Adipocyte (in vitro differentiated cells): ENCODE results near the gene UBXN11.

Experiments
- DNase-seq: peaks from one replicate; pipeline ENCODE4 v3.0.0-alpha.2; 2015; ENCODE audit warnings: low read depth
- H3K27me3 ChIP-seq: replicated peaks from 2 replicates; pipeline ENCODE4 v1.7.0; 2013; ENCODE audit warnings: mild to moderate bottlenecking, low read length, moderate library complexity; ENCODE audit not compliant: control insufficient read depth, insufficient read depth
- H3K36me3 ChIP-seq: 2 replicates; pipeline ENCODE4 v1.7.0; 2013; ENCODE audit warnings: low read length, mild to moderate bottlenecking, moderate library complexity; ENCODE audit not compliant: control insufficient read depth, insufficient read depth, severe bottlenecking
- H3K4me1 ChIP-seq: 2 replicates; pipeline ENCODE4 v1.7.0; 2013; ENCODE audit warnings: mild to moderate bottlenecking, low read length, moderate library complexity; ENCODE audit not compliant: control insufficient read depth, insufficient read depth
- H3K4me3 ChIP-seq: 2 replicates; pipeline ENCODE4 v1.7.0; 2013; ENCODE audit warnings: mild to moderate bottlenecking, low read length, moderate library complexity
- H3K9ac ChIP-seq: 2 replicates; pipeline ENCODE4 v1.7.0; 2013; ENCODE audit warnings: mild to moderate bottlenecking, low read length, moderate library complexity
- H3K9me3 ChIP-seq: 2 replicates; pipeline ENCODE4 v1.7.0; 2013; ENCODE audit warnings: mild to moderate bottlenecking, low read length, moderate library complexity; ENCODE audit not compliant: control insufficient read depth

Gene UBXN11

DNA sequence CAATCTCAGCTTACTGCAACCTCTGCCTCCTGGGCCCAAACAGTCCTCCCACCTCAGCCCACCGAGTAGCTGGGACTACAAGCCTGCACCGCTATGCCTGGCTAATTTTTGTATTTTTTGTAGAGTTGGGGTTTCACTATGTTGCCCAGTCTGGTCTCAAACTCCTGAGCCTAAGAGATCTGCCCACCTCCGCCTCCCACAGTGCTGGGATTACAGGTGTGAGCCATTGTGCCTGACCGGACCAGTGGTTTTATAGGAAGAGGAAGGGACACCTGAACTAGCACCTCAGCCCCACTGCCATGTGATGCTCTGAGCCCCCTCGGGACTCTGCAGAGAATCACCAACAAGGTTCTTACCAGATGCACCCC is 43.4 kb upstream of the UBXN11 start:
- Histone ChIP-seq H3K9me3 (no peaks in the 10 kb centered on the region), H3K36me3 (no peaks in the 10 kb centered on the region), H3K4me3 (no peak overlapping the region), H3K4me1 (peaks cover 3% of the 10 kb centered on the region), H3K27me3 (peaks cover 18% of the 10 kb centered on the region), H3K9ac (no peak overlapping the region)
- DNase-seq: no peak

DNA sequence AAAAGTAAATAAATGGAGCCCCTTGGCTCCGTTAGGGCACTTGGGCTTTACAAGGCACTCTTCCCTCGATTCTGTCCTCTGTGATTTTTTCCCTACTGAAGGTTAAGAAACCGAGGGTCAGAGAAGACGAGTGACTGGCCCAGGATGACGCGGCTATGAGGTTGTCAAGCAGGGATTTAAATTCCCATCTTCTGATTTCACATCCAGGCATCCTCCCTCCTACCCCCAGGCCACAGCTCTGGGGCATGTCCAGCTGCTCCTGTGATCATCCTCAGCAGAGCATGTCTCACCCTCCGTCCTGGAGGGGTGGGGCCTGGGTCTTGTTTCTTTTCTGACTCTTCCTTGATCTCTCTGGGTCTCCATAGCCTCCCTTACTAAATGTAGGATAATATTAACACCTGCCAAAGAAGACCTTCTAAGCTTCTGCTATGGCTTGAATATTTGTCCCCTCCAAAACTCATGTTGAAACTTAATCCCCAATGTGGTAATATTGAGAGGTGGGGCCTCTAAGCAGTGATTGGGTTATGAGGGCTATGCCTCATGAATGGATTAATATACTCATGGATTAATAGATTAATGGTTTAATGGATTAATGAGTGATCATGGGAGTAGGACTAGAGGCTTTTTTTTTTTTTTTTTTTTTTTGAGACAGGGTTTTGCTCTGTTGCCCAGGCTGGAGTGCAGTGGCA is 42.9 kb upstream of the UBXN11 start:
- Histone ChIP-seq H3K27me3 (peaks cover 18% of the 10 kb centered on the region), H3K9me3 (no peaks in the 10 kb centered on the region), H3K9ac (no peak overlapping the region), H3K36me3 (no peaks in the 10 kb centered on the region), H3K4me1 (peaks cover 3% of the 10 kb centered on the region), H3K4me3 (no peak overlapping the region)
- DNase-seq: peak; percentile 31

DNA sequence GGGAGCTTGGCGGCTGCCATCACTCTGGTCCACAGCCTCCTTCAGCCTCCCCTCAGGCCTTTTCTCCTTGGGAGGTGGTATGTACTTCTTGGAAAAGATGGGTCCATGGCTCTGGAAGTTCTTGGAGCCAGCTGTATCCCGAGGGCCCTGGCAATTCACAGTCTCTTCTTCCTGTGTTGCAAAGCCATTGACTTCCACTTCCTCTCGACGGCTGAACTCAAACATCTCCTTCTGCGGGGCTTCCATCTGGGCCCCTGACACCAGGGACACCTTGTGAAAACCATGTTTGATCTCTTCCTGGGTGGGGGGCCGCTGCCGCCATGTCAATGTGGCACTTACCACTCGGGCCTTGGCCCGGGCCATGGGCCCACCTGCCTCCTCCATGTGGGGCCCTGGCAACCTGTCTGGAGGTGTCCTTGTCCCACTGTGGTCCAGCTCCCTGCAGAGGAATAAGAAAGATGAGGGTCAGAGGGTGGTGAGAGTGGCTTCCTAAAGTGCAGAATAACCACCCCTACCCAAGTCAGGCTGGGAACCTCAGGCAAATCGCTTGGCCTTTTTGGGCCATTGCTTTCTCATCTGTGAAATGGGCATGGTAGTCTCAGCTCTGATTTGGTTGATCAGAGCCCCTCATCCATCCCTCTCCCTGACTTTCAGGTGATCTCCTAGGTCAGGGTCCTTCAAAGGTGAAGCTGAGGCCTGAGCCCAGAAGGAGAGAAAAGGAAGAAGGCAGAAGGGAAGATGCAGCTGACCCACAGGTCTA is 40.0 kb upstream of the UBXN11 start:
- Histone ChIP-seq H3K9ac (no peak overlapping the region), H3K36me3 (no peaks in the 10 kb centered on the region), H3K9me3 (no peaks in the 10 kb centered on the region), H3K4me3 (no peak overlapping the region), H3K27me3 (peaks cover 39% of the 10 kb centered on the region), H3K4me1 (peaks cover under 1% of the 10 kb centered on the region)
- no peak for DNase-seq

DNA sequence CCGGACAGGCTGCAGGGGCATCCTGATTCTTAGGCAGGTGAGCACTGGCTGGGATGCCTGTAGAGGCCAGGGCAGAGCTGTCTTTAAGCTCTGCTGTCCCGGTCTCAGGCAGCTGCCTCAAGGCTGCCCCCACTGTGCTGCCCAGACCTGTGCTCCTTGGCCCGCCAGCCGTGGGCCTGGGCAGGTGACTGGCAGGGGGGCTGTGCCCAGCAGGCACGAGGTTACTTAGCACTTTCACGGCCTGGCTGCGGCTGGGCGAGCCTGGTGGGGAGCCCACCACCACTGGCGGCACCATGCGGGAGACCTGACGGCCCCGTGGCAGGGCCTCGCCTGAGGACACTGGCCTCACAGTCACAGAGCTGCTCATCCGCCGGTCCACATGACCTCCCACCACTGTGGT is 39.3 kb upstream of the UBXN11 start:
- DNase-seq: no peak
- no peaks in the 10 kb centered on the region for H3K36me3 ChIP-seq
- H3K4me3 ChIP-seq: no peak overlapping the region
- no peaks in the 10 kb centered on the region for H3K9me3 ChIP-seq
- peaks cover 39% of the 10 kb centered on the region for H3K27me3 ChIP-seq
- H3K9ac ChIP-seq: no peak overlapping the region
- no peaks in the 10 kb centered on the region for H3K4me1 ChIP-seq

DNA sequence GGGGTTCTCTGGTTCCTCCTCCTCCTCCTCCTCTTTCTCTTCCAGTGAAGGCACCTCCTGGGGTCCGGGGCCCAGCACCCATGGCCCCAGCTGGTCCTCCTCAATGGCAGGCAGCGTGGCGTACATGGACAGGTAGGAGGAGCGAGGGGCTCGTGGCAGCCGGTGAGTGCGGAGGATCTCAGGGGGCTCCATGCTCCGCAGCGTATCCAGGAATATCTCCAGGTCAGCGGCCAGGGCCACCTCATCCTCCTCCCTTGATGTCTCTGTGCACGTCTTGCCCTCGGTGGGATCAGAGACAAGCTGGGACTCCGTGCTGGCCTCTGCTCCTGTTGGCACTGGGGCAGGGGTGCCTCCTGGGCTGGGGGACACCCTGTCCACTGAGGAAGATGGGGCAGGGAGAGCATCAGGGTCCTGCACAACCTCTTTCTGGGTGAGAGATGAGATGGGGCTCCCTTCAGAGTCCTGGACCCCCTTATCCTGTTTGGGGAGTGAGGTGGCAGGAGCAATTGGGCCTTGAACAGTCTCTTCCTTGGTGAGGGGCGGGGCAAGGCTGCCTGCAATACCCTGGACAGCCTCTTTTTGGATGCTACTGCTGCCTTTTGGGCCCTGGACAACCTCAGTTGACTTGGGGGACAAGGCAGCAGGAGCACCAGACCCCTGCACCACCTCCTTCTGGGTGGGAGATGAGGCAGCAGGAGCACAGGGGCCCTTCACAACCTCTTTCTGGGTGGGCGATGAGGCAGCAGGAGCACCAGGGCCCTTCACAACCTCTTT is 37.9 kb upstream of the UBXN11 start:
- no peaks in the 10 kb centered on the region for H3K4me1 ChIP-seq
- no peak overlapping the region for H3K9ac ChIP-seq
- H3K4me3 ChIP-seq: no peak overlapping the region
- peaks cover 39% of the 10 kb centered on the region for H3K27me3 ChIP-seq
- no peaks in the 10 kb centered on the region for H3K36me3 ChIP-seq
- no peak for DNase-seq
- H3K9me3 ChIP-seq: no peaks in the 10 kb centered on the region

DNA sequence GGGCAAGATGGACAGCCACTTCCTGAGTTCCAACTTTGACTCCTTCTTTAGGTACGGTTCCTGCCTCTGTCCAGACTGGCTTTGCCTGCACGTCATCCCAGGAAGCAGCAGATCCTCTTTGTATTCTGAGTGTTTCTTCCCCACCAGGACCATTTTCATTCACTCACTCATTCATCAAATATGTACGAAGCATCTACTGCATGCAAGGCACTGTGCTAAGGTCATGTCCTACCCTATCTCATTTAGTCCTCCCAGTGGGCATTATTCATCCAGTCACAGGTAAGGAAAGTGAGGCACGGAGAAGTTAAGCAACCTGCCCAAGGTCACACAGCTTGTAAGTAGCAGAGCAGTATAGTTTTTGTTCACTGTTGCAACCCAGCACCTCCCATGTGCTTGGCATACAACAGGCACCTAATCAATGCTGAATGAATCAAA is 33.6 kb upstream of the UBXN11 start:
- H3K9me3 ChIP-seq: no peaks in the 10 kb centered on the region
- DNase-seq: no peak
- no peak overlapping the region for H3K9ac ChIP-seq
- H3K4me1 ChIP-seq: peaks cover 3% of the 10 kb centered on the region
- no peak overlapping the region for H3K4me3 ChIP-seq
- H3K36me3 ChIP-seq: no peaks in the 10 kb centered on the region
- H3K27me3 ChIP-seq: peaks cover 32% of the 10 kb centered on the region

DNA sequence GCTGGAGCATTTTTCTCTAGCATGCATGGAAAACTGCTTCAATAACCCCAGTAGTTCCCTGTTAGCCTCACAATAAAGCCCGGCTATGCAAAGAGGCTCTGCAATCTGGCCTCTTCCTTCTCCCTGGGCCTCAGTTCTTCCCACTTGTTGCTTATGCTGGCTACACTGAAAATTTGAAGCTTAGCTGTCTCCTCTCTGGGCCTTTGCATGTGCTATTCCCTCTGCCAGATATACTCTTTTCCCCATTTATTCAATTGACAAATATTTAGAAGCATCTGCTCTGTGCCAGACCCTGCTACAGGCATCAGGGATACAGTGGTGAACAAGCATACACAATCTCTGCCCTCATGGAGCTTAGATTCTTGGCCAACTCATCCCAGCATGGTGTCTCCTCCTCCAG is 32.2 kb upstream of the UBXN11 start:
- DNase-seq: no peak
- H3K4me1 ChIP-seq: peaks cover 3% of the 10 kb centered on the region
- H3K36me3 ChIP-seq: no peaks in the 10 kb centered on the region
- H3K9me3 ChIP-seq: no peaks in the 10 kb centered on the region
- no peak overlapping the region for H3K4me3 ChIP-seq
- peaks cover 20% of the 10 kb centered on the region for H3K27me3 ChIP-seq
- H3K9ac ChIP-seq: no peak overlapping the region

DNA sequence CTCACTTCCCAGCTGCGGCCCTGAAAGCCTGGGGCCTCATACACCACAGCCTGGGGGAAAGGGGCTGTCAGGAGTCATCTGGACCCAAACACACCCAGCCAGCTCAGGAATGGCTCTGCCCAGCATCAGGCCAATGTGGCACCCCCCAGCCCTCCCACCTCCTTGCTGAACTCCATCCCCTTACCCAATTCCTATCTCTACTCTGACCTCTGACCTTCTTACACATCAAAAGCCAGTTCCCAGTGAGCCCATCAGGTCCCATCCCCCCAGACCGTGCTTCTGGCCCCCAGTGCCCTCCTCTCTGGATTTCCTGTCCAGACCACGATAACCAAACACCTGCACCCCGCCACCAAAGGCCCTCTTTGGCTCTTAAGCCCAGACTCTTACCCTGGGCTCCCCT is 31.2 kb upstream of the UBXN11 start:
- Histone ChIP-seq H3K9ac (no peak overlapping the region), H3K4me3 (no peak overlapping the region), H3K9me3 (no peaks in the 10 kb centered on the region), H3K27me3 (peaks cover 11% of the 10 kb centered on the region), H3K4me1 (peaks cover 3% of the 10 kb centered on the region), H3K36me3 (no peaks in the 10 kb centered on the region)
- DNase-seq: no peak

DNA sequence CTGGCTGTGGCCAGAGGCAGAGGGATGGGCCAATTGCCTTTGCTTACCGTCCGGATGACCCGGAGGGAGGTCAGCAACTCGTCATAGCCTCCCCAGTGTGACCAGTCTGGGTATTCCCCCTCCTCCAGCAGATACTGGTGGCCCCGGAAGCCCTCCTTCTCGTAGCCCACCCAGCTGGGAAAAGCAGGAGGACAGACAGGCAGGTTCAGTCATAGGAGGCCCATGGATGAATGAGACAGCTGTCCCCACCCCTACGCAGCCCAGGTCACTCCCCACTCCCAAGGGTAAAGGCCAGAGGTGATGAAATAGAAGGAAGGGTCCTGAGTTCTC is 30.7 kb upstream of the UBXN11 start:
- peaks cover 6% of the 10 kb centered on the region for H3K27me3 ChIP-seq
- no peak overlapping the region for H3K4me3 ChIP-seq
- no peak overlapping the region for H3K9ac ChIP-seq
- DNase-seq: no peak
- no peaks in the 10 kb centered on the region for H3K9me3 ChIP-seq
- H3K4me1 ChIP-seq: peaks cover 3% of the 10 kb centered on the region
- no peaks in the 10 kb centered on the region for H3K36me3 ChIP-seq

DNA sequence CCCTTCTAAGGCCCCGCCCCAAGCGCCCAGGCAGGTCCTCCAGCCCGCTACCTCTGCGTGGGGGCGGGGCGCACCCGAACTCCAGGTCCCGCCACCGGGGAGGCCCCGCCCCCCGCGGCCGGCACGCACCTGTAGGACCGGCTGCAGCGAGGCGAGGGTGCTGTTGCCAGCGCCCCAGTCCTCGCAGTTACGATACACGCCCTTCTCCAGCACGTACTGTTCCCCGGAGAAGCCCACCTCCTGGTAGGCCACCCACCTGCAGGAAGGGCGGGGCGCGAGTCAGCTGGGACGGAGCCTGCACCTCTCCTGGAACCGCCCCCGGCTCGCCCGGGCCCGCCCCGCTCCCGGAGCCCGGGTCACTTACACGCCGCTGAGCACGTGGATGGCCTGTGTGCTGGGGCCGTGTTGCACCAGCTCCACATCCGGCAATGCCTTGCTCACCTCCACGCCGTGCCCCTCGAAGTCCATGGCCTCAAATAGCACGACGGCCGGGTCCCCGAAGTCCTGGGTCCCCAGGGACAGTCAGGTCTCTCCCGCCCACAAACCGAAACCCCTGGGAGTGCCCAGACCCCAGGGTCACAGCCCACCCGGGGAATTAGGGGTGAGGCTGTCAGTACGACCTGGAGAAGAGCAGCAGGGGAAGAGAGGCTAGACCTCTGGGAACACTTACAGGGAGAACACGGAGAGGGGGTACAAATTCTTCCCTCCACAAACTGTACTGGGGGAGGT is 30.2 kb upstream of the UBXN11 start:
- Histone ChIP-seq H3K4me1 (peaks cover 3% of the 10 kb centered on the region), H3K27me3 (peaks cover 3% of the 10 kb centered on the region), H3K9me3 (no peaks in the 10 kb centered on the region), H3K36me3 (no peaks in the 10 kb centered on the region), H3K9ac (no peak overlapping the region), H3K4me3 (peak overlapping the region; percentile 72)
- DNase-seq: no peak
